Endothelial cell of umbilical vein (primary cell): ENCODE measurements around the gene GNG3.

Experiments
- CTCF ChIP-seq, 2 donors: IDR thresholded peaks; 1 replicate in 1 of 2; 2 replicates in 1 of 2; pipeline ENCODE4 v1.5.1; 2011; ENCODE audit warnings: low read length in 2 of 2, mild to moderate bottlenecking in 2 of 2, moderate library complexity in 2 of 2, control low read depth in 1 of 2, inconsistent platforms in 1 of 2, low read depth in 1 of 2; ENCODE audit not compliant: insufficient read depth in 1 of 2; ENCODE audit errors: extremely low read depth in 1 of 2
- EZH2 ChIP-seq: IDR thresholded peaks from 2 replicates; pipeline ENCODE4 v1.6.1; 2012; ENCODE audit warnings: borderline replicate concordance, low read depth, mild to moderate bottlenecking, moderate library complexity, low read length, inconsistent platforms; ENCODE audit not compliant: severe bottlenecking
- GATA2 ChIP-seq: IDR thresholded peaks from 2 replicates; pipeline ENCODE4 v1.7.0; 2011; ENCODE audit warnings: low read depth, mild to moderate bottlenecking, moderate library complexity, mixed read lengths, low read length; ENCODE audit not compliant: insufficient read length, insufficient read depth
- JUN ChIP-seq: IDR thresholded peaks from 2 replicates; pipeline ENCODE4 v1.6.1; 2011; ENCODE audit warnings: borderline replicate concordance, low read depth; ENCODE audit not compliant: insufficient read length, insufficient read depth
- MAX ChIP-seq: IDR thresholded peaks from 2 replicates; pipeline ENCODE4 v1.6.1; 2011; ENCODE audit not compliant: insufficient read depth, insufficient read length
- MYC ChIP-seq: IDR thresholded peaks from one replicate; pipeline ENCODE4 v1.6.1; 2011; ENCODE audit warnings: mild to moderate bottlenecking, low read depth, low read length
- POLR2A ChIP-seq: IDR thresholded peaks from 2 replicates; pipeline ENCODE4 v1.6.1; 2012; ENCODE audit warnings: low read depth, mild to moderate bottlenecking, control low read depth, low read length
- POLR2AphosphoS5 ChIP-seq: IDR thresholded peaks from 2 replicates; pipeline ENCODE4 v1.6.1; 2012; ENCODE audit warnings: low read depth, mild to moderate bottlenecking, control low read depth, low read length, moderate library complexity; ENCODE audit not compliant: insufficient read depth

GRCh38 chr11:62719302-62719978, 12.0 kb downstream of the GNG3 start:
- no peak for TF ChIP-seq CTCF (IDR thresholded peaks at IDR 0.05; ENCODE audit: extremely low read depth in 1 of 2, insufficient read depth in 1 of 2, low read depth in 1 of 2, low read length in 2 of 2)
- TF ChIP-seq POLR2A = no peak
- TF ChIP-seq EZH2 = no peak
- TF ChIP-seq POLR2AphosphoS5 = no peak
- no peak for TF ChIP-seq MAX
- no peak for TF ChIP-seq MYC
- no peak for TF ChIP-seq JUN
- TF ChIP-seq GATA2 = no peak
